OCI-LY3 (cell line): ENCODE measurements around the gene OBSCN.

Experiments
- H2AFZ ChIP-seq: fragments of 200-600, 300-600 bp; shearing (Covaris generic); 2 replicates; pipeline ENCODE4 v1.6.0; 2014; ENCODE audit warnings: antibody characterized with exemption, low read depth, low read length
- H3K27ac ChIP-seq: fragments of 200-600, 300-600 bp; sonication (generic); 2 replicates; pipeline ENCODE4 v1.5.1; 2014; ENCODE audit warnings: mild to moderate bottlenecking, low read length, moderate library complexity, mixed read lengths
- H3K27me3 ChIP-seq: fragments of 200-600, 300-600 bp; sonication (generic); 2 replicates; pipeline ENCODE4 v1.6.1; 2014; ENCODE audit warnings: low read depth, low read length, mixed read lengths
- H3K36me3 ChIP-seq: fragments of 200-600, 300-600 bp; sonication (generic); replicated peaks from 2 replicates; pipeline ENCODE3; 2014; ENCODE audit warnings: low read depth, low read length, mixed read lengths
- H3K4me1 ChIP-seq: fragments of 300-600, 200-600 bp; sonication (generic); 2 replicates; pipeline ENCODE4 v1.6.1; 2014; ENCODE audit warnings: low read length, mixed read lengths
- H3K4me2 ChIP-seq: fragments of 200-600, 300-600 bp; sonication (generic); 2 replicates; pipeline ENCODE4 v1.6.1; 2014; ENCODE audit warnings: low read length, mixed read lengths
- H3K4me3 ChIP-seq: fragments of 300-600, 200-600 bp; sonication (generic); 2 replicates; pipeline ENCODE4 v1.5.1; 2014; ENCODE audit warnings: antibody characterized with exemption, mild to moderate bottlenecking, low read length, moderate library complexity
- H3K79me2 ChIP-seq: fragments of 300-600, 200-600 bp; shearing (Covaris generic); 2 replicates; pipeline ENCODE4 v1.6.1; 2014; ENCODE audit warnings: mild to moderate bottlenecking, low read length, mixed read lengths
- H3K9ac ChIP-seq: fragments of 300-600, 200-600 bp; shearing (Covaris generic); 2 replicates; pipeline ENCODE4 v1.6.0; 2014; ENCODE audit warnings: mild to moderate bottlenecking, low read length, moderate library complexity
- H3K9me3 ChIP-seq: fragments of 200-600, 300-600 bp; shearing (Covaris generic); 2 replicates; pipeline ENCODE4 v1.6.1; 2014; ENCODE audit warnings: low read length, mixed read lengths; ENCODE audit not compliant: insufficient read depth
- H4K20me1 ChIP-seq: fragments of 200-600, 300-600 bp; sonication (generic); 2 replicates; pipeline ENCODE4 v1.6.1; 2016; ENCODE audit warnings: low read length, mixed read lengths; ENCODE audit not compliant: insufficient read depth
- EZH2phosphoT487 ChIP-seq: fragments of 200-600 bp; shearing (Covaris generic); IDR thresholded peaks from 2 replicates; pipeline ENCODE4 v1.6.1; 2018; ENCODE audit warnings: antibody characterized with exemption, mixed run types, low read depth
- TF ChIP-seq, protein P1 (sequence below): fragments of 200-600, 300-600 bp; sonication (generic); IDR thresholded peaks from 2 replicates; pipeline ENCODE4 v1.5.1; 2014; ENCODE audit warnings: antibody characterized with exemption, low read length, low read depth

The OBSCN gene

GRCh38 chr1:228175316-228176023 is 32.4 kb upstream of the OBSCN start:
- Histone ChIP-seq H2AFZ (no peak overlapping the region), H3K36me3 (no peaks in the 10 kb centered on the region), H3K9ac (no peak overlapping the region), H3K27ac (no peak overlapping the region), H3K4me2 (no peak overlapping the region), H3K27me3 (no peaks in the 10 kb centered on the region), H3K4me3 (no peak overlapping the region), H4K20me1 (peaks cover 5% of the 10 kb centered on the region), H3K79me2 (no peaks in the 10 kb centered on the region), H3K4me1 (no peaks in the 10 kb centered on the region), H3K9me3 (no peaks in the 10 kb centered on the region)
- TF ChIP-seq, protein P1, sequence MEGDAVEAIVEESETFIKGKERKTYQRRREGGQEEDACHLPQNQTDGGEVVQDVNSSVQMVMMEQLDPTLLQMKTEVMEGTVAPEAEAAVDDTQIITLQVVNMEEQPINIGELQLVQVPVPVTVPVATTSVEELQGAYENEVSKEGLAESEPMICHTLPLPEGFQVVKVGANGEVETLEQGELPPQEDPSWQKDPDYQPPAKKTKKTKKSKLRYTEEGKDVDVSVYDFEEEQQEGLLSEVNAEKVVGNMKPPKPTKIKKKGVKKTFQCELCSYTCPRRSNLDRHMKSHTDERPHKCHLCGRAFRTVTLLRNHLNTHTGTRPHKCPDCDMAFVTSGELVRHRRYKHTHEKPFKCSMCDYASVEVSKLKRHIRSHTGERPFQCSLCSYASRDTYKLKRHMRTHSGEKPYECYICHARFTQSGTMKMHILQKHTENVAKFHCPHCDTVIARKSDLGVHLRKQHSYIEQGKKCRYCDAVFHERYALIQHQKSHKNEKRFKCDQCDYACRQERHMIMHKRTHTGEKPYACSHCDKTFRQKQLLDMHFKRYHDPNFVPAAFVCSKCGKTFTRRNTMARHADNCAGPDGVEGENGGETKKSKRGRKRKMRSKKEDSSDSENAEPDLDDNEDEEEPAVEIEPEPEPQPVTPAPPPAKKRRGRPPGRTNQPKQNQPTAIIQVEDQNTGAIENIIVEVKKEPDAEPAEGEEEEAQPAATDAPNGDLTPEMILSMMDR: no peak
- no peak for TF ChIP-seq EZH2phosphoT487

- H3K4me2 ChIP-seq: no peak overlapping the region
- no peak overlapping the region for H3K27ac ChIP-seq
- TF ChIP-seq EZH2phosphoT487: no peak
- no peaks in the 10 kb centered on the region for H3K79me2 ChIP-seq
- no peak overlapping the region for H2AFZ ChIP-seq
- peaks cover 5% of the 10 kb centered on the region for H4K20me1 ChIP-seq
- no peaks in the 10 kb centered on the region for H3K27me3 ChIP-seq
- H3K9me3 ChIP-seq: no peaks in the 10 kb centered on the region
- H3K4me3 ChIP-seq: no peak overlapping the region
- H3K4me1 ChIP-seq: no peaks in the 10 kb centered on the region
- H3K36me3 ChIP-seq: no peaks in the 10 kb centered on the region
- no peak overlapping the region for H3K9ac ChIP-seq
Measured at GRCh38 chr1:228176024-228176395, 31.8 kb upstream of the OBSCN start.

DNA sequence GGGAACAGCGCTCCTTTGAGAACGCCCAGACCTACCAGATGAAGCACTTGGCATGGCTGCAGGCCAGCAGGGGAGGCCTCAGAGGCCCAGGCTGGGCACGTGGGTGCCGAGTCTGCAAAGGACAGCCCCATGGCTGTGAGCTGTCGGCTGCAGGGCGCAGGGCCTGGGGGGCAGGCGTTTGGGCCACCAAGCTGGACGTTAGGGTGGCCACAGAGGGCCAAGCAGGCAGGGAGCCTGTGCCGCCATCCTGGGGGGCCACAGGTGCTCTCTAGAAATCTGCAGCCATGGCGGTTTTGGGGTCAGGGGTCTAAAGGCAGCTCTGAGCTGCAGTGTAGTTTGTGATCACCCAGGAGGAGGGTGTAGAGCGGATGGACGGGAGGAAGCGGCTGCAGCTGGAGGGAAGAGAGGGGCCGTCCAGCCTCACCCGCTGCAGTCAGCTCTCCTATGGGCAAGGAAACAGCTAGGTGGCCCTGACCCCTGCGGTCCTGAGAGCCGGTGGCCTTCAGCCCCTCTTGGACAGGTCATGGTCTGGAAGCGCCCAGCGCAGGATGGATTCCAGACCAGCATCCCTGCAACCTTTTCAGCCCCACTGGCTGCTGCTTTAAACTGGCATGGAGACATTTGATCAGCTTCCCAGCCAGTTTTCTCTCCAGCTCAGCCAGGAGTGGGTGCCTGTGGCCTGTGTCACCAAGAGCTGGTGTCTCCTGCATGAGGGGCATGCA is 31.2 kb upstream of the OBSCN start:
- Histone ChIP-seq H4K20me1 (peaks cover 5% of the 10 kb centered on the region), H2AFZ (no peak overlapping the region), H3K36me3 (no peaks in the 10 kb centered on the region), H3K9me3 (no peaks in the 10 kb centered on the region), H3K4me3 (no peak overlapping the region), H3K4me1 (no peaks in the 10 kb centered on the region), H3K27me3 (no peaks in the 10 kb centered on the region), H3K27ac (no peak overlapping the region), H3K4me2 (no peak overlapping the region), H3K9ac (no peak overlapping the region), H3K79me2 (no peaks in the 10 kb centered on the region)
- TF ChIP-seq EZH2phosphoT487: no peak
- TF ChIP-seq, protein P1: no peak

- Histone ChIP-seq H3K27me3 (no peaks in the 10 kb centered on the region), H3K4me1 (no peaks in the 10 kb centered on the region), H3K4me3 (no peak overlapping the region), H4K20me1 (peaks cover 5% of the 10 kb centered on the region), H3K4me2 (no peak overlapping the region), H3K9me3 (no peaks in the 10 kb centered on the region), H2AFZ (no peak overlapping the region), H3K79me2 (no peaks in the 10 kb centered on the region), H3K9ac (no peak overlapping the region), H3K36me3 (no peaks in the 10 kb centered on the region), H3K27ac (no peak overlapping the region)
- TF ChIP-seq, protein P1: no peak
- no peak for TF ChIP-seq EZH2phosphoT487
Measured at GRCh38 chr1:228177183-228177475, 30.7 kb upstream of the OBSCN start.
